Globus pallidus (tissue), 1 donor: Measurements from ENCODE around the gene IP6K1.
"Not testable (repeated sequence)": the region's sequence is repeated elsewhere in the genome, so short reads cannot be mapped to it uniquely, and the experiment has no call there.

ENCODE experiments used
- DNase-seq: peaks from one replicate; pipeline ENCODE4 v3.0.0-alpha.2; 2015; ENCODE audit warnings: low spot score

Gene IP6K1

GRCh38 chr3:49688338-49689045 is 97.8 kb downstream of the IP6K1 start:
- DNase-seq = not testable (repeated sequence)

- DNase-seq = not testable (repeated sequence)
Measured at GRCh38 chr3:49687424-49687795, 98.9 kb downstream of the IP6K1 start.

- DNase-seq = not testable (repeated sequence)
Measured at GRCh38 chr3:49686769-49687423, 99.4 kb downstream of the IP6K1 start.

GRCh38 chr3:49686346-49686745 is 100.0 kb downstream of the IP6K1 start:
- DNase-seq = not testable (repeated sequence)

- not testable (repeated sequence) for DNase-seq
Measured at GRCh38 chr3:49685846-49686245, 100.5 kb downstream of the IP6K1 start.

- DNase-seq = not testable (repeated sequence)
Measured at GRCh38 chr3:49685103-49685502, 101.2 kb downstream of the IP6K1 start.

GRCh38 chr3:49684453-49684852 is 101.9 kb downstream of the IP6K1 start:
- not testable (repeated sequence) for DNase-seq

- no peak for DNase-seq
Measured at GRCh38 chr3:49683162-49683561, 103.2 kb downstream of the IP6K1 start.

GRCh38 chr3:49681543-49681942 is 104.8 kb downstream of the IP6K1 start:
- no peak for DNase-seq

- DNase-seq = no peak
Measured at GRCh38 chr3:49681232-49681522, 105.2 kb downstream of the IP6K1 start.

GRCh38 chr3:49680493-49681231 is 105.7 kb downstream of the IP6K1 start:
- DNase-seq = no peak

- no peak for DNase-seq
Measured at GRCh38 chr3:49675912-49676311, 110.4 kb downstream of the IP6K1 start.

- no peak for DNase-seq
Measured at GRCh38 chr3:49674497-49674983, 111.8 kb downstream of the IP6K1 start.
